ENCODE data around the gene GSTK1. TPM values are rescaled to one million over a fixed set of nuclear protein-coding genes. Genes with fewer than 3 reads are reported as not detected.

GSTK1 gene
- total and polyA plus RNA-seq, 2 of the 8 experiments (the other 6 are each of a cell fraction or from before 2014, with no cell fraction given), result 25.5 to 32.5 TPM

GRCh38 chr7:143296686-143297085 lies 33.4 kb downstream of the GSTK1 start:
- Histone ChIP-seq H3K4ac (replicated peaks; ENCODE audit: insufficient read length, low read depth, low read length) (no peak overlapping the region), H3K9ac (replicated peaks in 1 of 4; ENCODE audit: extremely low read depth in 1 of 4, low read depth in 3 of 4, low read length in 3 of 4) (no peak overlapping the region), H2BK20ac (ENCODE audit: low read length) (no peak overlapping the region), H2AK5ac (ENCODE audit: low read depth, low read length) (no peak overlapping the region), H3K9me3 (ENCODE audit: insufficient read depth in 2 of 2, low read depth in 1 of 2, low read length in 1 of 2) (no peaks in the 10 kb centered on the region), H3K27ac (ENCODE audit: low read depth, low read length) (no peak overlapping the region), H4K91ac (replicated peaks; ENCODE audit: insufficient read length, low read length) (no peak overlapping the region), H3K36me3 (ENCODE audit: control insufficient read depth in 2 of 4, insufficient read depth in 4 of 4, low read length in 3 of 4) (peaks cover 45 to 94% (median 77%) of the 10 kb centered on the region in 4 experiments), H3K4me1 (replicated peaks in 1 of 4; ENCODE audit: control insufficient read depth in 3 of 4, insufficient read depth in 4 of 4, low read length in 3 of 4) (no peaks in the 10 kb centered on the region), H2AFZ (ENCODE audit: low read length) (no peak overlapping the region), H3K79me2 (ENCODE audit: control insufficient read depth in 1 of 2, insufficient read depth in 2 of 2, low read length in 2 of 2) (peaks cover 0 to 9% of the 10 kb centered on the region in 2 experiments; a peak in 1 of 4 replicates), H2BK120ac (replicated peaks; ENCODE audit: low read depth, low read length) (no peak overlapping the region), H4K5ac (ENCODE audit: insufficient read length, low read depth, low read length) (no peak overlapping the region), H4K8ac (ENCODE audit: extremely low read depth, insufficient read depth, low read length) (no peak overlapping the region), H3K14ac (ENCODE audit: insufficient read length) (no peak overlapping the region), H2BK12ac (ENCODE audit: low read depth, low read length) (no peak overlapping the region), H3K56ac (replicated peaks; ENCODE audit: insufficient read length, low read depth, low read length) (no peak overlapping the region), H3K4me2 (ENCODE audit: insufficient read depth in 1 of 2, low read depth in 2 of 2, low read length in 2 of 2) (no peak overlapping the region), H4K20me1 (replicated peaks in 1 of 2; ENCODE audit: control insufficient read depth in 1 of 2, insufficient read depth in 2 of 2, low read length in 2 of 2) (peaks cover 0 to 9% of the 10 kb centered on the region in 2 experiments), H2BK15ac (ENCODE audit: low read length) (no peak overlapping the region), H2BK5ac (ENCODE audit: low read depth, low read length) (no peak overlapping the region), H3K4me3 (ENCODE audit: extremely low read depth in 1 of 4, insufficient read depth in 2 of 4, low read depth in 3 of 4, low read length in 4 of 4) (no peak overlapping the region), H3K27me3 (replicated peaks in 1 of 4; ENCODE audit: control insufficient read depth in 3 of 4, extremely low read depth in 1 of 4, insufficient read depth in 3 of 4, low read length in 3 of 4) (no peaks in the 10 kb centered on the region), H3K23me2 (ENCODE audit: low read depth, low read length) (no peaks in the 10 kb centered on the region), H3K23ac (ENCODE audit: insufficient read length) (no peak overlapping the region), H3K79me1 (ENCODE audit: low read depth, low read length) (no peaks in the 10 kb centered on the region; the same call in 1 of the 2 replicates), H3K18ac (ENCODE audit: extremely low read depth, low read length) (no peak overlapping the region)
- ChIA-PET POLR2A (ENCODE audit: partially characterized antibody) (interaction anchor here (0.9 to 1.6 kb wide), 4 partner anchors 9 to 20 kb away, joined by 3 to 4 read pairs (median 4); partner anchors contain the start of gene CASP2), CTCF (ENCODE audit: partially characterized antibody) (interaction anchor here (0.6 to 9.1 kb wide), 11 partner anchors 11 to 120 kb away, joined by 3 to 91 read pairs (median 3); partner anchors contain the start of gene EPHA1)
- WGBS, 2 experiments (ENCODE audit: extremely low coverage in 1 of 2, insufficient coverage in 1 of 2, insufficient read length in 1 of 2, insufficient replicate concordance in 2 of 2, low coverage in 1 of 2, low lambda C conversion rate in 2 of 2, missing lambda C conversion rate in 1 of 2), result 85% methylated on average over 2 of the region's 2 CpGs; no CpG with 5 or more reads in 1 of the 2 experiments
- DNase-seq (ENCODE audit: low read depth in 1 of 2, low spot score in 2 of 2) (no peak), FAIRE-seq (no peak)
- no peak for TF ChIP-seq CREB1 (IDR thresholded peaks at IDR 0.05)
- TF ChIP-seq SP2 (IDR thresholded peaks at IDR 0.05; ENCODE audit: low read length), result no peak
- no peak for TF ChIP-seq CHD2 (IDR thresholded peaks at IDR 0.05; ENCODE audit: low read length)
- no peak for TF ChIP-seq CHD1 (IDR thresholded peaks at IDR 0.05; ENCODE audit: low read depth, low read length)
- TF ChIP-seq YY1 (IDR thresholded peaks at IDR 0.05; ENCODE audit: low read depth, low read length), result no peak
- TF ChIP-seq BCL11A (IDR thresholded peaks at IDR 0.05; ENCODE audit: low read depth in 2 of 2, low read length in 2 of 2), result no peak
- no peak for TF ChIP-seq TCF12 (IDR thresholded peaks at IDR 0.05; ENCODE audit: low read depth, low read length)
- no peak for TF ChIP-seq MAFK (IDR thresholded peaks at IDR 0.05; ENCODE audit: low read depth, low read length)
- no peak for TF ChIP-seq NANOG (IDR thresholded peaks at IDR 0.05; ENCODE audit: insufficient read depth, low read depth, low read length, poor library complexity, severe bottlenecking)
- TF ChIP-seq GTF2F1 (IDR thresholded peaks at IDR 0.05; ENCODE audit: borderline replicate concordance, low read depth, low read length), result no peak
- no peak for TF ChIP-seq SAP30 (IDR thresholded peaks at IDR 0.05; ENCODE audit: insufficient read depth, insufficient replicate concordance, low read length)
- no peak for TF ChIP-seq ZNF274 (IDR thresholded peaks at IDR 0.05; ENCODE audit: borderline replicate concordance, extremely low read depth, low read length)
- no peak for TF ChIP-seq CTBP2 (IDR thresholded peaks at IDR 0.05; ENCODE audit: borderline replicate concordance, insufficient read depth, insufficient read length, low read length)
- TF ChIP-seq TAF1 (IDR thresholded peaks at IDR 0.05; ENCODE audit: low read depth, low read length), result no peak
- TF ChIP-seq POU5F1 (IDR thresholded peaks at IDR 0.05; ENCODE audit: low read depth, low read length), result no peak
